AG04450 (cell line): ENCODE data around the gene IMPDH1. TPM values are rescaled to one million over a fixed set of nuclear protein-coding genes. Genes with fewer than 3 reads are reported as not detected.

Experiments used
- CTCF ChIA-PET: fragments of 300-600, 350-600 bp; formaldehyde crosslinking; extraction: SDS; loops from one replicate; lab custom pipeline; 2022; ENCODE audit warnings: antibody characterized with exemption, inconsistent platforms; lab: Charles Lee
- POLR2A ChIA-PET: fragments of 350-600 bp; formaldehyde crosslinking; extraction: SDS; loops from one replicate; lab custom pipeline; 2021; ENCODE audit warnings: antibody characterized with exemption, inconsistent platforms; lab: Yijun Ruan, JAX
- DNase-seq: peaks from one replicate; pipeline ENCODE4 v3.0.0-alpha.2; 2011; ENCODE audit warnings: low read depth, low spot score
- H3K27ac ChIP-seq: one replicate; pipeline ENCODE4 v1.5.1; 2012; ENCODE audit warnings: low read depth, low read length, control low read depth
- H3K27me3 ChIP-seq: one replicate; pipeline ENCODE4 v1.6.0; 2012; ENCODE audit warnings: low read length; ENCODE audit not compliant: control insufficient read depth, insufficient read depth
- H3K4me3 ChIP-seq: 2 replicates; pipeline ENCODE4 v1.5.1; 2011; ENCODE audit warnings: mild to moderate bottlenecking, low read depth, low read length, control low read depth
- H3K9me3 ChIP-seq: 2 replicates; pipeline ENCODE4 v1.5.1; 2012; ENCODE audit warnings: low read length; ENCODE audit not compliant: control insufficient read depth, insufficient read depth
- polyA plus RNA-seq: library from polyadenylated mRNA; depleted of rRNA; stranded (reverse); fragments of >200 nt; gene quantifications from 2 replicates; pipeline ENCODE4 v1.2.3, GENCODE V29; 2011
- TF ChIP-seq, protein P1 (sequence below): IDR thresholded peaks from 2 replicates; pipeline ENCODE4 v1.5.1; 2011; ENCODE audit warnings: low read depth, low read length, control low read depth, inconsistent platforms

The IMPDH1 gene
- polyA plus RNA-seq, 1 experiment: 43.8 TPM

DNA sequence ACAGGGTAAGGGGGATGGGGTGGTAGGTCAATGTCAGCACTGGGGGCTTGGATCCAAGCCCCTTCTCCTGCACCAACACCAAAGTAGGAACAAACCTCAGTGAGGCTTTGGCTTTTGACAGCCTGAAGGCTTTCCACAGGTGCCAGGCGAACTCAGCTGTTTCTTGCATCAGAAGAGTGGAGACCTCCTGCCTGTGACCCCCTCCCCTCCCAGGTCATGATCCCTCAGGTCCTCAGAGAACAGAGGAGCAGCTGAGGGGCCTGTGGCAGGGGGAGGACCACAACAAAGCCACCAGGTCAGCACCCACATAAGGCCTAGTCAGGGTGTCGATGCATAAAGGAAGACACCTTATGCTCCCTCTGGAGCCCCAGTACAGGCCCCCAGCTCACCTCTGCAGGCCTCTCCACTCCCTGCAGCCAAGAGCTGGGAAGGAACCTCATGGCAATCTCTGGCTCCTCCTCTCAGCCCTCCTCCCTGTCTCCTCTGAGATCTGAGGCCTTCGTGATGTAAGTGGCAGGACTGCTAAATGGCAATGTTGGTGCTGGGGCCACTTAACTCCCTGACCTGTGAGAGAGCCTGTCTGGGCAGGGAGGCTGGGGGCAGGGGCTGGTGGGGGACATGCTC, 29.2 kb downstream of the IMPDH1 start:
- H3K27ac ChIP-seq: no peak overlapping the region
- H3K9me3 ChIP-seq: no peaks in the 10 kb centered on the region
- TF ChIP-seq, protein P1, sequence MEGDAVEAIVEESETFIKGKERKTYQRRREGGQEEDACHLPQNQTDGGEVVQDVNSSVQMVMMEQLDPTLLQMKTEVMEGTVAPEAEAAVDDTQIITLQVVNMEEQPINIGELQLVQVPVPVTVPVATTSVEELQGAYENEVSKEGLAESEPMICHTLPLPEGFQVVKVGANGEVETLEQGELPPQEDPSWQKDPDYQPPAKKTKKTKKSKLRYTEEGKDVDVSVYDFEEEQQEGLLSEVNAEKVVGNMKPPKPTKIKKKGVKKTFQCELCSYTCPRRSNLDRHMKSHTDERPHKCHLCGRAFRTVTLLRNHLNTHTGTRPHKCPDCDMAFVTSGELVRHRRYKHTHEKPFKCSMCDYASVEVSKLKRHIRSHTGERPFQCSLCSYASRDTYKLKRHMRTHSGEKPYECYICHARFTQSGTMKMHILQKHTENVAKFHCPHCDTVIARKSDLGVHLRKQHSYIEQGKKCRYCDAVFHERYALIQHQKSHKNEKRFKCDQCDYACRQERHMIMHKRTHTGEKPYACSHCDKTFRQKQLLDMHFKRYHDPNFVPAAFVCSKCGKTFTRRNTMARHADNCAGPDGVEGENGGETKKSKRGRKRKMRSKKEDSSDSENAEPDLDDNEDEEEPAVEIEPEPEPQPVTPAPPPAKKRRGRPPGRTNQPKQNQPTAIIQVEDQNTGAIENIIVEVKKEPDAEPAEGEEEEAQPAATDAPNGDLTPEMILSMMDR: no peak
- ChIA-PET POLR2A (no interaction called here), CTCF (interaction anchor here (1.0 to 19.7 kb wide), 4 partner anchors 8 to 33 kb away, joined by 3 to 474 read pairs (median 6); partner anchors contain the start of gene RBM28)
- H3K4me3 ChIP-seq: no peak overlapping the region
- peaks cover 18% of the 10 kb centered on the region for H3K27me3 ChIP-seq
- DNase-seq: no peak

DNA sequence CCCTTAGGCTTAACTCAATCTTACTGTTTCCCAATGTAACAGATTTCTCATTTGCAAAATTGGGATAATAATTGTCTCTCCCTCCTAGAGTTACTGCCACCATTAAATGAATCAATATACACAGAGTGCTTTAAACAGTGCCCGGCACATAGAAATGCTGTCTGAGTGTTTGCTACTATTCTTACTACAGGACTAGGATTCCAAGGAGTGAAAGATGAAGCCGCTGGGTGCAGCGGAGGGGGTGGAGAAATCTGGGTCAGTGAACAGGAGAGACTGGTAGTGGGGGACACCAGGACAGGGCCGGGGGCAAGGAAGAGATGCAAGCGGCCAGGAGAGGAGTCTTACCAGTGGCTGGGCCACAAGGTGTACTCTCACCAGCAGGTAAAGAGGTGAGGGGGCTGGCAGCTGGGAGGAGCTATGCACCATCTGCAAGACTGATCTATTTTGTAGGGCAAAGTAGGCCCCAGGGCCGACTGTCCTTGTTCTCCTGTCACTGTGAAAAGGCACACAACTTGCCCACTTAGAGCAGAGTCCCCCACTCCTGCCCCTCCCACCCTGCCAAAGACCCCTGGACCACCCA, 29.8 kb downstream of the IMPDH1 start:
- DNase-seq: no peak
- TF ChIP-seq, protein P1: no peak
- ChIA-PET CTCF (interaction anchor here (1.0 to 19.7 kb wide), 3 partner anchors 8 to 33 kb away, joined by 4 to 474 read pairs (median 5); partner anchors contain the start of gene RBM28), POLR2A (no interaction called here)
- H3K9me3 ChIP-seq: no peaks in the 10 kb centered on the region
- H3K27ac ChIP-seq: no peak overlapping the region
- H3K27me3 ChIP-seq: peaks cover 18% of the 10 kb centered on the region
- H3K4me3 ChIP-seq: no peak overlapping the region

DNA sequence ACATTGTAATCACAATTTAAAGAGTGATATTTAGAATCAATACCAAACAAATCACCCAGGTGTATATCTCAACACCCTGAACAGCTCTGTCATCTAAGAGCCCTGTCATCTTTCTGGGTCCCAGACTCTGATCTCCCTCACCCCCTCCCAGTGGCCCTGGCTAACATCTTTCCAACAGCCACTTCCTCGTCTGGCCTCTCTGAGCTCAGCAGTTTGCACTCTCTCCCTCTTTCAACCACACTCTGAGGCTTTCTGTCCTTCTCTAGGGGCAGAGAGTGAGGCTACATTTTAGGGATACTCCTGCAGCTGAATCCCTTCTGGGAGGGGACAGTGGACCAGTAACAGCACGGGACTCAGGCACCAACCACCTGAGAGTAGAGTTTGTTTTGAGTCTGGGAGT, 31.1 kb downstream of the IMPDH1 start:
- POLR2A ChIA-PET: no interaction called here
- CTCF ChIA-PET: interaction anchor here (0.6 to 19.7 kb wide), 4 partner anchors 9 to 57 kb away, joined by 3 to 474 read pairs (median 4); partner anchors contain the start of gene RBM28
- H3K27ac ChIP-seq: no peak overlapping the region
- no peak for DNase-seq
- H3K27me3 ChIP-seq: peaks cover 13% of the 10 kb centered on the region
- no peak overlapping the region for H3K4me3 ChIP-seq
- TF ChIP-seq, protein P1: no peak
- H3K9me3 ChIP-seq: no peaks in the 10 kb centered on the region

DNA sequence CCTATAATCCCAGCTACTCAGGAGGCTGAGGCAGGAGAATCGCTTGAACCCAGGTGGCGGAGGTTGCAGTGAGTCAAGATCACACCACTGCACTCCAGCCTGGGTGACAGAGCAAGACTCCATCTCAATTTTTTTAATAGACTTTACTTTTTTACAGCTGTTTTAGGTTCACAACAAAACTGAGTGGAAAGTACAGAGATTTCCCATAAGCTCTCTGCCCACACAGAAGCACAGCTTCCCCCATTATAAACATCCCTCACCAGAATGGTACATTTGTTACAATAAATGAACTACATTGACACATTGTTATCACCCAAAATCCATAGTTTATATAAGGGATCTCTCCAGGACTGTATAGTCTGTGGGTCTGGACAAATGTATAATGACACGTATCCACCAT, 33.7 kb downstream of the IMPDH1 start:
- H3K27me3 ChIP-seq: peaks cover 14% of the 10 kb centered on the region
- H3K4me3 ChIP-seq: no peak overlapping the region
- POLR2A ChIA-PET: no interaction called here
- TF ChIP-seq, protein P1: no peak
- CTCF ChIA-PET: interaction anchor here (1.3 to 19.7 kb wide), 4 partner anchors 10 to 84 kb away, joined by 3 to 474 read pairs (median 6); partner anchors contain the start of gene RBM28
- no peak for DNase-seq
- no peak overlapping the region for H3K27ac ChIP-seq
- no peaks in the 10 kb centered on the region for H3K9me3 ChIP-seq

DNA sequence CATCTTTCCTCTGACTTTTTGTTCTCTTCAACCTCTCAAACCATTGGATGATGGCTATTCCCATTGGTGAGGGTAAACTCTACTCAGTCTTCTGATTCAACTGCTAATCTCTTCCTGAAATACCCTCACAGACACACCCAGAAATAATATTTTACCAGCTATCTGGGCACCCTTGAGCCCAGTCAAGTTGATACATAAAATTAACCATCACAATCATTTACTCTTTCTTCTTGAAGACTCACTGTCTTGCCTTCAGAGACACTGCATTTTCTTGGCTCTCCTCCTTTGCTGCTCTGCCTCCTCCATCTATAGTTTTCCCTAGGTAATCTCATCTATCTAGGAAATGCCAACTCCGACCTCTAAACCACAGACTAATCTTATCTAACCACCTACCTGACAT, 35.7 kb downstream of the IMPDH1 start:
- TF ChIP-seq, protein P1: no peak
- CTCF ChIA-PET: interaction anchor here (0.8 to 4.0 kb wide), 4 partner anchors 13 to 29 kb away, joined by 3 to 27 read pairs (median 6); no protein-coding TSS in a partner anchor

More for the DNA sequence above, 35.7 kb downstream of the IMPDH1 start:
- H3K4me3 ChIP-seq: no peak overlapping the region
- no peak for DNase-seq
- H3K27me3 ChIP-seq: peaks cover 12% of the 10 kb centered on the region
- H3K9me3 ChIP-seq: no peaks in the 10 kb centered on the region
- POLR2A ChIA-PET: no interaction called here
- no peak overlapping the region for H3K27ac ChIP-seq
